Neural cell (in vitro differentiated cells): ENCODE data around the gene FAM78B.

ENCODE experiments used
- CTCF ChIP-seq: fragments of 450-650 bp; IDR thresholded peaks from 2 replicates; pipeline ENCODE4 v1.5.1; 2014; ENCODE audit warnings: antibody characterized with exemption, mild to moderate bottlenecking, moderate library complexity; ENCODE audit not compliant: poor library complexity, severe bottlenecking
- EZH2 ChIP-seq: fragments of 200-600, 300-800 bp; shearing (Covaris generic), sonication (generic); IDR thresholded peaks from 2 replicates; pipeline ENCODE4 v1.6.1; 2014; ENCODE audit warnings: antibody characterized with exemption, low read length, borderline replicate concordance, mild to moderate bottlenecking; ENCODE audit not compliant: insufficient read depth, poor library complexity, severe bottlenecking
- MXI1 ChIP-seq: fragments of 450-650 bp; conservative IDR thresholded peaks from 2 replicates; pipeline ENCODE4 v1.6.1; 2014; ENCODE audit warnings: antibody characterized with exemption, mild to moderate bottlenecking; ENCODE audit not compliant: poor library complexity, severe bottlenecking
- POLR2AphosphoS5 ChIP-seq: IDR thresholded peaks from 2 replicates; pipeline ENCODE4 v1.6.1; 2012
- SMC3 ChIP-seq: fragments of 450-650 bp; conservative IDR thresholded peaks from 2 replicates; pipeline ENCODE4 v1.6.1; 2014; ENCODE audit warnings: antibody characterized with exemption, mild to moderate bottlenecking, moderate library complexity; ENCODE audit not compliant: poor library complexity
- TAF1 ChIP-seq: IDR thresholded peaks from 2 replicates; pipeline ENCODE4 v1.6.1; 2012; ENCODE audit warnings: low read depth
- TF ChIP-seq, protein P1 (sequence below): IDR thresholded peaks from 2 replicates; pipeline ENCODE4 v1.6.1; 2012; ENCODE audit warnings: borderline replicate concordance

- no peak for TF ChIP-seq CTCF
- no peak for TF ChIP-seq EZH2
- TF ChIP-seq, protein P1, sequence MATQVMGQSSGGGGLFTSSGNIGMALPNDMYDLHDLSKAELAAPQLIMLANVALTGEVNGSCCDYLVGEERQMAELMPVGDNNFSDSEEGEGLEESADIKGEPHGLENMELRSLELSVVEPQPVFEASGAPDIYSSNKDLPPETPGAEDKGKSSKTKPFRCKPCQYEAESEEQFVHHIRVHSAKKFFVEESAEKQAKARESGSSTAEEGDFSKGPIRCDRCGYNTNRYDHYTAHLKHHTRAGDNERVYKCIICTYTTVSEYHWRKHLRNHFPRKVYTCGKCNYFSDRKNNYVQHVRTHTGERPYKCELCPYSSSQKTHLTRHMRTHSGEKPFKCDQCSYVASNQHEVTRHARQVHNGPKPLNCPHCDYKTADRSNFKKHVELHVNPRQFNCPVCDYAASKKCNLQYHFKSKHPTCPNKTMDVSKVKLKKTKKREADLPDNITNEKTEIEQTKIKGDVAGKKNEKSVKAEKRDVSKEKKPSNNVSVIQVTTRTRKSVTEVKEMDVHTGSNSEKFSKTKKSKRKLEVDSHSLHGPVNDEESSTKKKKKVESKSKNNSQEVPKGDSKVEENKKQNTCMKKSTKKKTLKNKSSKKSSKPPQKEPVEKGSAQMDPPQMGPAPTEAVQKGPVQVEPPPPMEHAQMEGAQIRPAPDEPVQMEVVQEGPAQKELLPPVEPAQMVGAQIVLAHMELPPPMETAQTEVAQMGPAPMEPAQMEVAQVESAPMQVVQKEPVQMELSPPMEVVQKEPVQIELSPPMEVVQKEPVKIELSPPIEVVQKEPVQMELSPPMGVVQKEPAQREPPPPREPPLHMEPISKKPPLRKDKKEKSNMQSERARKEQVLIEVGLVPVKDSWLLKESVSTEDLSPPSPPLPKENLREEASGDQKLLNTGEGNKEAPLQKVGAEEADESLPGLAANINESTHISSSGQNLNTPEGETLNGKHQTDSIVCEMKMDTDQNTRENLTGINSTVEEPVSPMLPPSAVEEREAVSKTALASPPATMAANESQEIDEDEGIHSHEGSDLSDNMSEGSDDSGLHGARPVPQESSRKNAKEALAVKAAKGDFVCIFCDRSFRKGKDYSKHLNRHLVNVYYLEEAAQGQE: no peak
- TF ChIP-seq TAF1: no peak
- no peak for TF ChIP-seq POLR2AphosphoS5
- no peak for TF ChIP-seq MXI1
- TF ChIP-seq SMC3: no peak
Measured at GRCh38 chr1:166121010-166121409, 45.8 kb downstream of the FAM78B start.
